Measurements from ENCODE around the gene WNT1.
A peak's percentile ranks its signal among the peaks of the same experiment; 100 is the strongest.

Gene WNT1

DNA sequence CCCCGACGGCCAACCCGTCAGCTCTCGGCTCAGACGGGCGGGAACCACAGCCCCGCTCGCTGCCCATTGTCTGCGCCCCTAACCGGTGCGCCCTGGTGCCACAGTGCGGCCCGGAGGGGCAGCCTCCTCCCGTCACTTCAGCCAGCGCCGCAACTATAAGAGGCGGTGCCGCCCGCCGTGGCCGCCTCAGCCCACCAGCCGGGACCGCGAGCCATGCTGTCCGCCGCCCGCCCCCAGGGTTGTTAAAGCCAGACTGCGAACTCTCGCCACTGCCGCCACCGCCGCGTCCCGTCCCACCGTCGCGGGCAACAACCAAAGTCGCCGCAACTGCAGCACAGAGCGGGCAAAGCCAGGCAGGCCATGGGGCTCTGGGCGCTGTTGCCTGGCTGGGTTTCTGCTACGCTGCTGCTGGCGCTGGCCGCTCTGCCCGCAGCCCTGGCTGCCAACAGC is at the start of gene WNT1:
WNT1 (plus strand) TSS at position 32 of the 450 bp plus-strand sequence; CDS start at position 361, 329 bp downstream.
- H3K27ac Mint-ChIP-seq, result peak within 1 kb of the TSS; percentile 87
- H3K4me3 Mint-ChIP-seq, result peak within 1 kb of the TSS; percentile 87
- no peaks in the 10 kb centered on the region for H3K36me3 Mint-ChIP-seq
- H3K27me3 Mint-ChIP-seq, result peaks cover 18% of the 10 kb centered on the region
- peaks cover 47% of the 10 kb centered on the region for H3K4me1 Mint-ChIP-seq
- no peaks in the 10 kb centered on the region for H3K9me3 Mint-ChIP-seq

DNA sequence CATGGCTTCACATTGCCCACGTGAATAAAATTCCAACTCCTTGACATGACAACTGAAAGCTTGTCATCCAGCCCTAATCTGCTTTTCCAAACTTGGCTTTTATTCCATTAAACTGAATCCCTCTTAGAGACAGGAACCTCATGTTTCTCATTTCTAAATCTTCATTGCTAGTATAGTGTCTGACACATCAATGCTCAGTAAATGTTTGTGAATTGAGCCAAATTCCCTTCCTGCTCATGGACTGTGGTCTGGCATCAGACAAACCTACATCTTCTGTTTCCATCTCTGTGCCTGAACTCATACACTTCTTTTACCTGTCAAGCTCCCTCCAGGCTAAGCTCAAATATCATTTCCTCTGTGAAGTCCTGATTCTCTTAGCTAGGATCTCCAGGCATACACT is 48.6 kb upstream of the WNT1 start:
- Mint-ChIP-seq H3K4me3 (no peak overlapping the region), H3K9me3 (no peaks in the 10 kb centered on the region), H3K4me1 (peaks cover 32% of the 10 kb centered on the region), H3K27ac (no peak overlapping the region), H3K36me3 (peaks cover 6% of the 10 kb centered on the region), H3K27me3 (no peaks in the 10 kb centered on the region)

DNA sequence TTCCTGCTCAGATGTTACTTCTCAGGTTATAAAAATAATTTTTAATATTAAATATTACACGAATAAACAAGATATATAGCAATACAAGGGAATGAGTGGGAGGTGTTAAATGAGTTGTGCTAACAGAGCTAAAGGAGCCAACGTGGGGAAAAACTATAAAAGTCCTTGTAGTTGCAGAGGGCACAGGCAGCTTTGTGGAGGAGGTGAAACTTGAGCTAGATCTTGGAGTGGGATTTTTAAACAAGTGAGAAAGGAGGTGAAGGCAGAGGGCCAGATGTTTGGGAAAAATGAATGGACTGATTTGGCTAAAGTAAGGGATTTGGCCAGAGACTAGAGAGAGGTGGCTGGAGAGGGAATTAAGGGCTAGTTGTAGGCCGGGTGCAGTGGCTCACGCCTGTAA is 47.6 kb upstream of the WNT1 start:
- no peaks in the 10 kb centered on the region for H3K27me3 Mint-ChIP-seq
- no peak overlapping the region for H3K27ac Mint-ChIP-seq
- no peaks in the 10 kb centered on the region for H3K9me3 Mint-ChIP-seq
- no peak overlapping the region for H3K4me3 Mint-ChIP-seq
- peaks cover 6% of the 10 kb centered on the region for H3K36me3 Mint-ChIP-seq
- H3K4me1 Mint-ChIP-seq, result peaks cover 35% of the 10 kb centered on the region

DNA sequence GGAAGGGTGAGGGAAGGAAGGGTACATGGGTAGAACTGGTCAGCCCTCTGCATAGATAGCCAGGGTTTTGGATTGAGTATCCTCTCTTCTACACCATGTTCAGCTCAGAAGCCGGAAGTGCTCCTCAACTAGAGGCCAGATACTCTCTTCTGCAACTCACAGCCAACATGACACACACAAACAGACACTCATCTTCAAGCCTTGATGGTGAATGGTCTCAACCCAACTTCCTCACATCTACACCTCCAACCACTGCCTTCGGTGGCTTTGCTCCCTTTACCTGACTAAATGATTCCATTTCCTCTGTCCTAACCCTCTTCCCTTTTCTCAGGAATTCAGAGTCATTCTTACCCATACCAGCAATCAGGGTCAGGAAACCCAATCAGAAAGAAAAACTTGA is 45.2 kb upstream of the WNT1 start:
- no peak overlapping the region for H3K27ac Mint-ChIP-seq
- H3K4me1 Mint-ChIP-seq, result peaks cover 30% of the 10 kb centered on the region
- peaks cover 6% of the 10 kb centered on the region for H3K36me3 Mint-ChIP-seq
- peak overlapping the region; percentile 49 for H3K4me3 Mint-ChIP-seq
- no peaks in the 10 kb centered on the region for H3K27me3 Mint-ChIP-seq
- H3K9me3 Mint-ChIP-seq, result no peaks in the 10 kb centered on the region

DNA sequence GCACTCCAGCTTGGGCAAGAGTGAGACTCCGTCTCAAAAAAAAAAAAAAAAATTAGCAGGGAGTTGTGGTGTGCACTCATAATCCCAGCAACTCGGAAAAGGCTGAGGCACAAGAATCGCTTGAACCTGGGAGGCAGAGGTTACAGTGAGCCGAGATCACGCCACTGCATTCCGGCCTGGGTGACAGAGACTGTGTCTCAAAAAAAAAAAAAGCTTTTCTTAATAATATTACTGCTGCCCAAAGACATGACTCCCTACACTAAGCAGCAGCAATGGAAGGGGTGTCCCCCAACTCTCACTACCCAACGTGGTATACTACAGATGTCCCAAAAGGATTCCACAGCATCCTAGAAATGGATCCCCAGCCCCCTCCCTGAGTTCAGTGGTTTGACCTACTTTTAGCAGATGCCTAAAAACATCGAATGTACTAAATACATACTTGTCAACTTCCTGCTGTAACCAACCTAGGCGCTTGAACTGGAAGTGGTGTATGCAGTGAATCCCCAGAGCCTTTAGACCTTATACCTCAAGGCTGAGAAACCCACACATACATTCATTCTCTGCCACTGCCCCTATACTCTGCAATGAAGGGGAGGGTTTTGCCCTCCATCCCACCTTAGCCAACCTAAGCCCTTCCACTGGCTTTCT is 44.3 kb upstream of the WNT1 start:
- peaks cover 30% of the 10 kb centered on the region for H3K4me1 Mint-ChIP-seq
- peak overlapping the region; percentile 81 for H3K27ac Mint-ChIP-seq
- H3K36me3 Mint-ChIP-seq, result peaks cover 6% of the 10 kb centered on the region
- no peak overlapping the region for H3K4me3 Mint-ChIP-seq
- H3K27me3 Mint-ChIP-seq, result no peaks in the 10 kb centered on the region
- no peaks in the 10 kb centered on the region for H3K9me3 Mint-ChIP-seq

DNA sequence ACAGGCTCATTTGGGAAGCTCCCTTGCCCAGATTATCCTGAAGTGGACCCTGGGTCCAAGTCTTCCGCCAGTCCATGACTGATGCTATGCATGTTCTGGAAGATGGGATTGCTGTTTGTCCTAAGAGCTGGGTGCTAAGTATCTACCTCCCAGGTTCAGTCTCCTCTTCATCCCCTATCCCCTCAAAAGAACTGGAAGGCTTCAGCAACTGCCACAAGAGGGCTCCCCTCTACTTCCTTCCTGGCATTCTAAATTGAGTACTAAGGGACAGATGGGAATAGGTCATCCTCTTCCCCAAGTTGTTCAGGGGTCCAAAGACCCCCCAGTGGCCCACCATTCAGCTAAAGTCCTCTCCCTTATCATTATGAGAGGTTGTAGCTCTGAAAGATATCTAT is 43.8 kb upstream of the WNT1 start:
- peaks cover 6% of the 10 kb centered on the region for H3K36me3 Mint-ChIP-seq
- peaks cover 30% of the 10 kb centered on the region for H3K4me1 Mint-ChIP-seq
- H3K9me3 Mint-ChIP-seq, result no peaks in the 10 kb centered on the region
- peak overlapping the region; percentile 81 for H3K27ac Mint-ChIP-seq
- no peak overlapping the region for H3K4me3 Mint-ChIP-seq
- H3K27me3 Mint-ChIP-seq, result no peaks in the 10 kb centered on the region

DNA sequence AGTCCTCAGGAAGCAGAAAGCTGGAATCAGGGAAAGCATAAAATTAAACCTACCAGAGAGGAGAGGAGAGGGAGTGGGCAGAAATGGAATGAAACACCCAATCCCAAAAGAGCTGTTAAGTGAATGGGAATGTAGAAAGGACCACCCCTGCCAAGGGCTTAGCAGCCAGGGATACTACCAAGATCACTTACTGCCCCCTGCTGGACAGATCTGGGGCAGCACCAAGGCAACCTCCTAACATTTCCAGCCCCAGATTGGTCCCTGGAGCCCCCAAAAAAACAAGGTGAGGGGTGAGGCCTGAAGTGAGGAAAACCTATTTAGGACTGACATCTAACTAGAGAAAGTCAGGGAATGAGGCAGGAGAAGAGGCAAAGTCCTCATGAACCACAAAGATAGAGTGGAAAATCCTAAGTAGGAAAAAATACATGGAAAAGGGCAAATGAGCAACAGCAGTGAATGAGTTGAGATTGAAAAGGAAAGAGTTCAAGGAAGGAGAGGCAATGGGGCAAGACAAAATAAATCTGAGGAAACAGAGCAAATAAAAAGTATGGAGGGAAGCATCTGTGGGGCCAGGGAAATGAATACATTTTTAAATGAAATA is 41.6 kb upstream of the WNT1 start:
- Mint-ChIP-seq H3K9me3 (no peaks in the 10 kb centered on the region), H3K4me1 (peaks cover 30% of the 10 kb centered on the region), H3K36me3 (peaks cover 3% of the 10 kb centered on the region), H3K4me3 (no peak overlapping the region), H3K27ac (peak overlapping the region; percentile 60), H3K27me3 (no peaks in the 10 kb centered on the region)

DNA sequence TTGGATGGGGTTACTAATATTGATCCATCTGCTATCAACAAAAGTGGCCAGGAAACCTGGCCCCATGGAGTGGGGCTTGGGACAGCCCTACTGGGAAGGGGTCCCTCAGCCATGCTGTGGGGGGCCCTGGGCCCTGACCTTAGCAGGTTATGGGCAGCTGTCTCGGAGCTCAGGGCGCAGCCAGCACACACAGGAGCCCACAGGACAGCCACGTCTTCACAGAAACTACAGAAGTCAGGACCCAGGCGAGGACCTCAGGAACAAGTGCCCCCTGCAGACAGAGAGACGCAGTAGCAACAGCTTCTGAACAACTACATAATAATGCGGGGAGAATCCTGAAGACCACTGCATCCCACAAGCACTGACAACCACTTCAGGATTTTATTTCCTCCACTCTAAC is 41.0 kb upstream of the WNT1 start:
- no peaks in the 10 kb centered on the region for H3K9me3 Mint-ChIP-seq

DNA sequence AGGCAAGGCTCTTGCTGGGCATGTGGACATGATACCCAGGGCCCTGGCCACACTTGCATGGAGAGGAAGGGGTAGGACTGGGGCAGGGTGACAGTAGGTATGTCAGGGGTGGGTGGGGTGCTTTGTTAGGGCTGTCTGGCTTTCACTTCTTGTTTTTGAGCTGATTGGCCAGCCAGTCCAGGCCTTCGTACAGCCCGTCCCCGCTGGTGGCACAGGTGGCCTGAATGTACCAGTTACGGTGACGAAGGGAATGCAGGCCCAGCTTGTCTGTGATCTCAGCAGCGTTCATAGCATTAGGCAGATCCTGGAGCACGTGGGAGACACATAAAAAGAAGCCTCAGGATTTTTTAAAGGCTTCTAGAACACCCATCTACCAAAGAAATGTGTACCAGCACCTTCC is 39.3 kb upstream of the WNT1 start:
- H3K4me3 Mint-ChIP-seq, result no peak overlapping the region
- H3K9me3 Mint-ChIP-seq, result no peaks in the 10 kb centered on the region
- H3K27ac Mint-ChIP-seq, result no peak overlapping the region
- H3K4me1 Mint-ChIP-seq, result peaks cover 24% of the 10 kb centered on the region
- H3K36me3 Mint-ChIP-seq, result peaks cover 1% of the 10 kb centered on the region
- H3K27me3 Mint-ChIP-seq, result no peaks in the 10 kb centered on the region

More for the DNA sequence above, 41.0 kb upstream of the WNT1 start:
- Mint-ChIP-seq H3K36me3 (peaks cover 3% of the 10 kb centered on the region), H3K4me3 (no peak overlapping the region), H3K4me1 (peaks cover 30% of the 10 kb centered on the region), H3K27me3 (no peaks in the 10 kb centered on the region), H3K27ac (no peak overlapping the region)

DNA sequence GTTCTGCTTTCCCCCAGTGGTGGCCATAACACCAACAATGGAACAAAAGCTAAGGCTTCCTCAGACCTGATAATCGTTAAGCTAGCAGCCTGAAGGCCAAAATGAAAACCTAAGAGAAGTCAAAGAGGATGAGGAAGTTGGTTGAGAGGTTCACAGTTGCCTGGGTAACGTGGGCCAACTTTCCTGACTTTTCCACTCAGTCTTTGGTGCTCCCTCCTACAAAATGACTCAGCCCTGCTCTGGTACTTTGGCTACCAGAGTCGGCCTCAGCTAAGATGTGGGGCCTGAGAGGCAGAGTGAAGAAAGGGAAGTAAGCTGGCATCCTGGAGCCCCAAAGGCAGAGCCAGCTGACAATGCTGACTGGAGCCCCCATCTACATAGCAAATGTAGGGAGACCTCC is 37.9 kb upstream of the WNT1 start:
- Mint-ChIP-seq H3K27me3 (no peaks in the 10 kb centered on the region), H3K4me3 (no peak overlapping the region), H3K36me3 (peaks cover 1% of the 10 kb centered on the region), H3K27ac (peak overlapping the region; percentile 85), H3K4me1 (peaks cover 22% of the 10 kb centered on the region), H3K9me3 (no peaks in the 10 kb centered on the region)

DNA sequence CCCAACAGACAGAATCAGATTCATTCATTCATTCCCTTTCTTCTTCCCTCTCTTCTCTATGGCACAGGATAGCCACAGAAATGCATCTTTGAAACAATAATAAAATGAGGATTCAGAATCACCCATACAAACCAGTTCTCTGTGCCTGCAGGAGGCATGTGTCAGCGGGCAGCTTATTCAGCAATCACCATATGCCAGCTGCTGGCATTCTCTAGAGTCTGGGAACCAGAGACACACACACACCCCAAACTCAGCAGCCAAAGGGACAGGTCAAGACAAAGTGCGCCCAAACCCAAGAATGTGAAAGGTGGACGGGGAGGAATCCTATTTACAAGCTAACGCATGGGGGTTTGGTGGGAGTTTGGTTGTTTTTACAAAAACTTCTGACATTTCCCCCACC is 34.9 kb upstream of the WNT1 start:
- no peaks in the 10 kb centered on the region for H3K9me3 Mint-ChIP-seq
- H3K4me3 Mint-ChIP-seq, result no peak overlapping the region
- peaks cover 3% of the 10 kb centered on the region for H3K36me3 Mint-ChIP-seq
- H3K27me3 Mint-ChIP-seq, result no peaks in the 10 kb centered on the region
- H3K27ac Mint-ChIP-seq, result no peak overlapping the region
- peaks cover 21% of the 10 kb centered on the region for H3K4me1 Mint-ChIP-seq

DNA sequence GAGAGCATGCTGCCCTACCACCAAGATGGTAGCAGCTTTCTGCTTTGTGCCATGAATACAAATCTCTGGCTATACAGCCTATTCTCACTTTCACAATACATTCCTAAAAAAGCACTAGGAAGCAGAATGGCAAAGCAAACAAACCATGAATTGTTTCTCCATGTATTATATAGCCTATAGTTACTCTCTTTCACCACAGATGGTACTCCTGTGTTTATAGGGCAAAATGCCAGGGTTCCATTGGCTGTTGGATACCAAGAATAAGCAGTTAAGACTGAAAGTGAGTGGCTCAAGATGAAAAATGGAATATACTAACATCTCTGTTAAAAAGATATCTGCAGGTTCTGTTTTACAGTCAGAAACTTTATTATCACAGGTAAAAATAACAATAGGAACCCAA is 31.9 kb upstream of the WNT1 start:
- H3K9me3 Mint-ChIP-seq, result no peaks in the 10 kb centered on the region
- H3K27me3 Mint-ChIP-seq, result no peaks in the 10 kb centered on the region
- H3K27ac Mint-ChIP-seq, result no peak overlapping the region
- peaks cover 33% of the 10 kb centered on the region for H3K4me1 Mint-ChIP-seq
- peaks cover 5% of the 10 kb centered on the region for H3K36me3 Mint-ChIP-seq
- H3K4me3 Mint-ChIP-seq, result no peak overlapping the region

DNA sequence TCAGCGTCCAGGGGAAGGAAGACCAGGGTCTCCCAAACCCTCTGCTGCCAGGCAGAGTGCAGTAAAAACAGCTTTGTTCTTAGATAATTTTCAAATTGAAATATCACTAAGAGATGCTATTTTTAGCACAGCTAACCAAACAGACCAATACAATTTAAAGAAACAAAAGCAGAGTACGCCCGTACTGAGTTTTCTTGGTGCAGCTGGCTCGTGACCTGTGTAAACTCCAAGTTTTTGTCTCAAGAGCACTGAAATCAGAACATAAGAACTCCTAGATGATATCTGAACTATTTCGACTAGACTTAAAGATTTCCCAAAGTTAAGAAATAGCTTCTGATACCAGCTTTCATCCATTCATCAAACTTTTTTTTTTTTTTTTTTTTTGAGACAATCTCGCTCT is 31.2 kb upstream of the WNT1 start:
- Mint-ChIP-seq H3K27me3 (no peaks in the 10 kb centered on the region), H3K4me3 (no peak overlapping the region), H3K9me3 (no peaks in the 10 kb centered on the region), H3K27ac (no peak overlapping the region), H3K4me1 (peaks cover 33% of the 10 kb centered on the region), H3K36me3 (peaks cover 5% of the 10 kb centered on the region)

DNA sequence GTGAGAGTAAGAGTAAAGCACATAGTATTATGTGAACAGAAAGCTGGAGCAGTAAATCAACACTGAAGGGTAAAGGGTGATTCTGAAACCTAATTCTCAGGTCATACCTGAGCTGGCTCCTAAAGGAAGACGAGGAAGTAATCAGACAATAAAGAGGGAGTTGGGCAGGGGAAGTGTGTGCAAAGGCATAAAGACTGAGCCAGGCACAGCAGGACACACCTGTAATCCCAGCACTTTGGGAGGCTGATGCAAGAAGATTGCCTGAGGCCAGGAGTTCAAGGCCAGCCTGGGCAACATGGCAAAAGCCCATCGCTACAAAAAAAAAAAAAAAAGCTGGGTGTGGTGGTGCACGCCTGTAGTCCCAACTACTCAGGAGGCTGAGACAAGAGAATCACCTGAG is 30.4 kb upstream of the WNT1 start:
- Mint-ChIP-seq H3K9me3 (no peaks in the 10 kb centered on the region), H3K36me3 (peaks cover 5% of the 10 kb centered on the region), H3K27ac (peak overlapping the region; percentile 10), H3K4me1 (peaks cover 39% of the 10 kb centered on the region), H3K27me3 (no peaks in the 10 kb centered on the region), H3K4me3 (no peak overlapping the region)

DNA sequence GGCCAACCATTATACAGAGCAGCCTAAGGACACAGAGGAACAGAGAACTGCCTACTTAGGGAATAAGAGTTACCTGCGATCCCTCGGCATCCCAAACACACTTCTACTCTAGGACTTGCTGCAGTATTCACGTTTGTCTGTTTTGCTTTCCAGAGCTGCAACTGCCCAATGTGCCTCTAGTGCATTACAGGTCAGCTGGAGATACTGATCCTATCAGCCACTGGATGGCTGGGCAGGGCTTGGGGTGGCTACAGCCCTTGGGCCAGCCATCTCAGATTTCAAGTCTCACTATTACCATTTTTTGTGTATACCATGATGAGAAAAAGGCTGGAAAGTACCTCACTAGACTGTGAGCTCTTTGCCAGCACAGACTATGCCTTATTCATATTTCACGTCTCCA is 25.4 kb upstream of the WNT1 start:
- no peaks in the 10 kb centered on the region for H3K27me3 Mint-ChIP-seq
- no peaks in the 10 kb centered on the region for H3K9me3 Mint-ChIP-seq
- H3K36me3 Mint-ChIP-seq, result peaks cover 8% of the 10 kb centered on the region
- no peak overlapping the region for H3K4me3 Mint-ChIP-seq
- H3K27ac Mint-ChIP-seq, result no peak overlapping the region
- peaks cover 55% of the 10 kb centered on the region for H3K4me1 Mint-ChIP-seq

DNA sequence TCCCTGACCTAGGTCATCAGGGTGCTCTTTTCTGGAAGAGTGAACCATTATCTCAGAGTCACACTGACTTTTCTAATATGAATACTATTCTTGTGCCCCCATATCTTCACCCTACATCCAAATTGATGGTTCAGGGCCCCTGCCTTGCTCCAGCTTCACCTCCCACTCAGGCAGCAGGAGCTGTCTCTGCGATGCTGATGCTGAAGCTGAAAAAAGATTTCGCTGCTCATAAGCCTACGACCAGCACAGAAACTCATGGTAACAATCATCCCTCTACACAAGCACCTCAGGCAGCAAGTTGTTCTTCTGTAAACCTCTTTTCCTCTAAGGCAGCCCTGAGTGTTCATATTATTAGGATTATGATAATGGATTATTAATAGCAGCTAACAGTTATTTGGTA is 24.1 kb upstream of the WNT1 start:
- Mint-ChIP-seq H3K4me3 (no peak overlapping the region), H3K9me3 (no peaks in the 10 kb centered on the region), H3K4me1 (peaks cover 49% of the 10 kb centered on the region), H3K27ac (no peak overlapping the region), H3K27me3 (no peaks in the 10 kb centered on the region), H3K36me3 (peaks cover 5% of the 10 kb centered on the region)

Measured in activated naive CD4-positive, alpha-beta T cell treated with anti-CD3 and anti-CD28 coated beads, Interleukin-2, amount 50 U/mL, for 24 hours (primary cell).